GM18909 (cell line): ENCODE measurements around the gene PDS5B.
"Not testable (repeated sequence)": the region's sequence is repeated elsewhere in the genome, so short reads cannot be mapped to it uniquely, and the experiment has no call there.

Experiments used
- ATAC-seq: cut with Tn5 transposase; IDR thresholded peaks from one replicate; pipeline ENCODE4 v1.9.1; 2021; ENCODE audit warnings: mild to moderate bottlenecking; ENCODE audit not compliant: unreplicated experiment, poor library complexity

Gene PDS5B

GRCh38 chr13:32779119-32779518 is 192.9 kb downstream of the PDS5B start:
- no peak for ATAC-seq

DNA sequence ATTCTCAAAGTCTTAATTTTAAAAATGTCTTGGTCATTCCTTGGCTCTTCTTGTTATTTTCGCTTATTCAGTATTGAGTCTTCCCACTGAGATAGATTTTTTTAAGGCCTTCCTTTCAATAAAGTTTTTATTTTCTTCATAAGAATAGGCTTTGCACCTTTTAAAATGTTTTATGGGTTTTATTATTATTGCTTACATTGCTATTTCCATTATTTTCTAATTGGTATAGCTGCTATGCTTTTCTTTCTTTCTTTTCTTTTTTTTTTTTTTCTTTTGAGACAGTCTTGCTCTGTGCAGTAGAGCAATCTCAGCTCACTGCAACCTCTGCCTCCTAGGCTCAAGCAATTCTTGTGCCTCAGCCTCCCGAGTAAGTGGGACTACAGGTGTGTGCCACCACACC is 195.7 kb downstream of the PDS5B start:
- ATAC-seq, result no peak

DNA sequence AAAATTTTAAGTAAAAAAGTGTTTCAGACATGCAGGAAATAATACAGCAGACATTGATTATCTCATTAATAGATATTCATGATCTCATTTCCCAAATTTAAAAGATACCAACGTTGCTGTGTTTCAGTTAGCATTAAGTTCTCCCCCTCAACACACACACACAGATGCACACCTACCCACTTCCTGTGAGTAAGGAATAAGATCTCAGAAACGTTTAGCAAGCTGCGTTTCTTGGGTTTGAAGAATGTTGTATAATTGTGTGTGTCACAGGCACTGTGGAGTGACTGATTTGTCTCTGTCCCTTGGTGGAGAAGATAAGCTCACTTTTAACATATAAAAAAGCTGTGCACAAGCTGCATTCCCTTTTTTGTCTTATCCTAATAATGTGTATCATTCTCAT is 196.8 kb downstream of the PDS5B start:
- ATAC-seq, result no peak

GRCh38 chr13:32790731-32791130 is 204.5 kb downstream of the PDS5B start:
- no peak for ATAC-seq

DNA sequence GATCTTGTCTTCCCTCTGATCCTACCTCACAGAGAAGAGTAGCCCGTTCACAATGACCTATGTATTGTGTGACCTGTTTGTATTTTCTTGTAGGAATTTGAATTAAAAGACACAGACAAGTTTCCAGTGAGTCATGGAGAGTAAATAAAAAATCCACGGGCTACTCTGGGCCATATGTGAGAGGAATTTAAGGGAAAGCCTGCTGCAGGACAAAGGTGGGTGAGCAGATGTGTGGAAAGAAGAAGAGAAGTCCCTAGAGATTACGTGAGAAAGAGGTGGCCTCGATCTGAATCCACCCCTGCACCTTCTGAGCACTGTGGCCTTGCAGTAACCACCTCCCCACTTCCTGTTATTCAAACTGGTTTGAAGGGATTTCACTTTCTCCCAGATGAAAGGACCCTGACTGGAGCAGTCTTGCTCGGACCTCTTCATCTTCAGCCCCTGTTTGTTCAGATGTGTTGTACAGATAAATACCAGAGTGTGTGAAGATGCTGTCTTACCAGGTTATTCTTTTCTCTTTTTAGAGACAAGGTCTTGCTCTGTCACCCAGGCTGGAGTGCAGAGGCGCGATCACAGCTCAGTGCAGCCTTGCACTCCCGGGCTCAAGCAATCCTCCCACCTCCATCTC is 205.4 kb downstream of the PDS5B start:
- ATAC-seq, result peak; percentile 85

- no peak for ATAC-seq
These were observed 210.5 kb downstream of the PDS5B start for GRCh38 chr13:32796754-32797153.

DNA sequence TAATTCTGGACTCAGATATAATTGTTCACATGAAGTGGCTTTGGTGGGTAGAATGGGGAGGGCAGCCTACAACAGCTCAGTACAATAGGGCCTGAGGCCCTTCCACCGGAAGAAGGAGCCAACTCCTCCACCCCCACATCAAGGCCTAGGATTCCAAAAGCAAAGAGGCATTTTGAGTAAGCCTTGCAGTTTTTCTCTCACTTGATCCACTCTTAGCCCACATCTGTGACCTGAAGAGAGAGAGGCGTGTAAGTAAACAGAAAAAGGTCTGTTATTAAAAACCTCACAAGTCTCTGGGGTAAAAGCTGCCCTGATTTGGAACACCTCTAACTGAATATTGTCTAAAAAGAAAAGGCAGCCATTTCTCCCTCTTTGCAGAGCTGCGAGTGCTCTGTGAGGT is 215.9 kb downstream of the PDS5B start:
- no peak for ATAC-seq

- no peak for ATAC-seq
These were observed 218.5 kb downstream of the PDS5B start for GRCh38 chr13:32804673-32805230.

DNA sequence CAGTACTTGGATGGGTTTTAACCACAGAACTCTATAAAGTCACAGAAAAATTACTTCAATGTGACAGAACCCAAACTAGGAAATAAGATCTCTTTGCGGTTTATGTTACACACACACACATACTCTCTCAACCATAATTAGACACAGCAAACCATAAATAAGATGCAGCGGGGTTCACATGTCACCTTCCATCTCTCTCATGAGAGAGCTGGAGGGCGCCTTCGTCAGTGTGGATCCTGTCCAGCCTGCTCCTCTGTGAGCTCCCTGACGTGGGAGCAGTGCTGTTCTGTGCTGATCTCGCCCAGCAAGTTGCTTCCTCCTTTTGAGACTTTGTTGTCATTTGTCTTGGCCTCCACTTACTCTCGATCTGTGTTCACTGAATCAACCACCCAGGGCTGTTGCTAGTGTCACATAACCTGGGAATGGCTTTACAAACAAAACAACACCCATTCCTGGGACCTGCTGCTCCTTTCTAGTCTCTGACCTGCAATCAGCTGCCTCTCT is 225.1 kb downstream of the PDS5B start:
- peak; percentile 74 for ATAC-seq

DNA sequence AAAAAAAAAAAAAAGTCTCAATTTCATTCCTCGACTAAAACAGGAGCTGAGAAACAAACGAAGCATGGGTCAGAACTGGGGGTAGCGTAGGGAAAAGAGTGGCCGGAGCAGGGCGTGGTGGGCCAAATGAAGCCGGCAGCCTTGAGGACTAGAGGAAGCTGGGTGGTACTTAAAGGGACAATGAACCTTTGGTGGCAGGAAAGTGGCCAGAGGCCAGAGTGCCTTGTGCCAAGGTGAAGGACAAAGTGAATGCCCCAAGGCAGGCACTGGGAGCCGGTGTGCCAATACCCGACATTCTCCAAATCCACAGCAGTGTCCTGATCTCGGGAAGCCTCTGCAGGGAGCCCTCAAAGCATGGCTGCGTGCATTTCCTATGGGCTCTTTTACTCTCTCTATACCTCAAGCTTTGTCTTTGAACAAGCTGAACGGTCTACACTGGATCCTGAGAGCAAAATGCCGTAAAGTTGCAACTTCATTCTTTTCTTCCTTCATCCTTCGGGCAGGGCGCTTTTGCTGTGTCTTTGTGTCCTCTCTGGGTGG is 235.0 kb downstream of the PDS5B start:
- no peak for ATAC-seq

DNA sequence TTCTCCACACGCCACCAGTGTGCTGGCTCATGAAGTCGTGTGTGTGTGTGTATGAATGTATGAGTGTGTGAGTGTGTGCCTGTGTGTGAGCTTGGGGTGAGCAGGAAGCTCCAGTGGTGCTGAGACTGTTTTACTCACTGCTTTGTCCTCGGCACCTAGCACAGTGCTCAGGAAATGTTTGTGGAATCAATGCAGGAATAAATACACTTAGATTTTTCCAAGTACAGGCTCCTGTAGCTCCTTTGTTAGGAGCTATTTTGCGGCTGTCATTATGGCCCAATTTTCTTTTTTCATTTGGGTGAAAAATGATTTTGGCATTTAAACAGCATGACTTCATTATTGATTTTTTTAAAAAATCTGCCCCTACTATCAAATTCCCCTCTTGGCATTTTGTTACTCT is 236.5 kb downstream of the PDS5B start:
- no peak for ATAC-seq

- no peak for ATAC-seq
These were observed 237.3 kb downstream of the PDS5B start for GRCh38 chr13:32823597-32823996.

DNA sequence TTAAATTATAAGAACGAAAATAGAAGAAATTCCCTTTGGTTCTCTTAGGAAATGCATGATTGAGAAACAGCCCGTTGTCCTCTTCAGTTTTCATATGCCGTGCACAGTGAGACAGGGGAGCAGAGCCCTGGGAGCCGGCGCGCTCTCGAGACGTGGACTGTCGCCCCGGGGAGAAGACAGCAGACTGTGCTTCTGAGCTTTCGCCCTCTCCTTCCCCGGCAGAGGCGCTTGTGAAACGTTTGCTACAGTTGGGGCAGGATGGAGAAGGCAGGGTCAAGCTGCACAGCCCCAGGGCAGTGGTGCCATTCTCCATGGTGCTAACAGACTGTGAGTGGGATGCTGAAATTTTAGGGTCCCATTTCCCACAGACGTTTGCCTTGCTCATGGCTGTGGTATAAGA is 237.8 kb downstream of the PDS5B start:
- no peak for ATAC-seq

DNA sequence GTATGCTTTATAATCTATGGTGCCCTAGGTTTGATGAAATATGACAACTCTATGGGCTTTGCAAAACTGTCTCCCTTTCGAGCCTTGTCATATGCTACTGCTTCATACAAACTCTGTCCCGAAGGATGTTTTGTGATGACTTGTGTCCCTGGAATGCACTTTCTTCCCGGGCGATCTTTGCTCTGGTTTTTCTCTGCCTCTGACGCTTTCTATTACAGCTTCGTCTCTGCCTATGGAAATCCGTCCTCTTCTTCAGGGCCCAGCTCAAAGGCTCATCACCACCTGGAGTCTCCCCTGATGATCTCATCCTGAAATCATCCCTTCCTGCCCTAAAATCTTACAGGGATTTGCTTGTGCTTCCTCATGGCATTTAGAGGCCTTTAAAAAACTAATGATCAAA is 238.4 kb downstream of the PDS5B start:
- ATAC-seq, result no peak

GRCh38 chr13:32825481-32825880 is 239.2 kb downstream of the PDS5B start:
- no peak for ATAC-seq

GRCh38 chr13:32826372-32826771 is 240.1 kb downstream of the PDS5B start:
- ATAC-seq, result not testable (repeated sequence)
